ENCODE data around the gene VPS16.
A peak's percentile ranks its signal among the peaks of the same experiment; 100 is the strongest.

The VPS16 gene

GRCh38 chr20:2840138-2840966, at the start of gene VPS16, which contains the start of gene PCED1A:
VPS16 (plus strand) TSS chr20:2840745; CDS start chr20:2840775, 30 bp downstream.
PCED1A (minus strand) TSS chr20:2840655; CDS start chr20:2839912, 743 bp downstream.
- peak; percentile 77 for DNase-seq

DNA sequence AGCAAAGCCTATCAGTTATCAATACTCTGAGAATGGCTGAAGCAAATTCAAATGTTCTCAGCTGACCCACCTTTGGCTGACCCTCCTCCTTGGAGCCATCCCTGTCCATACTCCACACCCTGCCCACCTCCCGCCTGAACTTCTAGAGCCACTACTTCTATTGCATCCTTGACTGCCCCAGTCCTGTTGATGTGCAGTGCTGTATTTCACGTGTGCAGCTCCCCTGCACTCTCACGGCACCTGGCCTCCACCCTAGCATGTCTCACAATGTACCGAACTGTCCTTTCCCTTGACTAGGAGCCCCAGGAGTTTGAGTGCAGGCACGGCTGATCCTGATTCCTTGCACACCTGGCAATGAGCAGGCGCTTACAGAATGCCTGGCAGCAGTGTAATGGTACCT, 47.1 kb upstream of the VPS16 start:
- DNase-seq, result no peak

- DNase-seq, result no peak
Measured at GRCh38 chr20:2794202-2794748, 46.3 kb upstream of the VPS16 start.

DNA sequence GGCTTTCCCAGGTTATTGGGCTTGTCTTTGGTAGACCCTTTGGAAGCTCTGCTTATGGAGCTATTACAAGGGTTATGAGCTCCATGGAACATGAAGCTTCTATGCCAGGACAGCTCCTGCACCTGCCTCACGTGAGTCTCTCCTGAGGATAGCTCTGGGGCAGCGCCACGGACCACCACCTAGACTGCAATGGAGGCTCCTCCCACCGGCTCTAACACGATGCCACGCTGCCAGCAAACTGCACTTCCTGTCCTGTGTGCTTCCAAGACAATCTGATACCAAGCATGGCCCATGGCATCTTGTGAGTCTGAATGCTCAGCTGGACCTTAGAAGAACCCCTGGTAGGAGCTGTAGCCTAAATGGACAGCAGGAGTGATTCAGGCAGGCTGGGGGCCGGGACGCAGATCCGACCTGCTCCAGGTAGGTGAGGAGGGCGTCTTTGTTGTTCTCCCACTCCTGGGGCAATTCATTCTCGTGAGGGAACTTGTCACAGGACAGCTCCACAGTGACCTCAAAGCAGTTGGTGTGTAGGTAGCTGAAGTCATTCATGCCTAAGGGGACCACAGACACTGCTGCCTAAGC, 45.6 kb upstream of the VPS16 start:
- no peak for DNase-seq

DNA sequence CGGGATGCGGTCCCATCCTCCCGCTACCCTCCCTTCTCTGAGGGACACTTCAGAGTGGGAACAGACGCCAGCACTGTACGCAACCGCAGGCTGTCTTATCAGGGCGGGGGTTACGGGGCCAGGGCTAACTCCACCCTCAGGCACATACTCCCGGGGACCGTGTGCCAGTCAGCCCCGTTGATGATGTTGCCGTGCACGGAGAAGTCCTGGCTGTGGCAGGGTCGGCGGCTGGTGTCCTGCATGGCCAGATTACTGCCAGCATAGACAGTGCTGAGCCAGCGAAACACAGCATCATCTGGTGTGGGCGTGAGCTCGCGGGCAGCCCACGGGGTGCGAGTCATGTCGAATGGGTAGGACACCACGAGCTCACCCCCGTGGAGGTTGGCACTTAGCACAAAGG, 45.1 kb upstream of the VPS16 start:
- DNase-seq, result no peak

DNA sequence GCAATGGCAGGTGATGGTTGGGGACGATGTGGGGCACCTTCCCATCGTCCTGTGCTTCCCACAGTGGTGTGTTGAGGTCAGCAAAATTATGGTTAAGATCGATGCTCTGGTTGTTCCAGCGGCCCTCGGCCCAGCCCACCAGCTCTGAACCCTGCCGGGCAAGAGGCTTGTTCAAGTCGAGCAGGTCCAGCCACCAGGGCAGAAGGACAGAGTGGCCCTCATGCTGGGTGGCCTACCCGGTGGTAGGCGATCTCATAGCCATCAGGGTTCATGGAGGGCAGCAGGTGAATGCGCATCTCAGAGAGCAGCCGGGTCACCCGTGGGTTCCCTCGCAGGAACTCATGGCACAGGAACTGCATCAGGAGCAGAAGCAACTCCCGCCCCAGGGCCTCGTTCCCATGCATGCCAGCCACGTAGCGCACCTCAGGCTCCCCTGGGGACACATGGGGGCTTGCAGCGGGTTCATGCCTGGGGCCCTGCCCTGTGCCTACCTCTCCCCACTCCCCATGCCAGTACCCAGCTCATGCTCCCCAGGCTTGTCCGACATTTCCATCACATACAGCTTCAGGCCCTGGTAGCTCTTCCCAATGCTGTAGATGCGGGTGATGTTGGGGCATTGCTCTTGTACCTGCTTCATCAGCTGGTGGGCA, 44.4 kb upstream of the VPS16 start:
- no peak for DNase-seq

DNA sequence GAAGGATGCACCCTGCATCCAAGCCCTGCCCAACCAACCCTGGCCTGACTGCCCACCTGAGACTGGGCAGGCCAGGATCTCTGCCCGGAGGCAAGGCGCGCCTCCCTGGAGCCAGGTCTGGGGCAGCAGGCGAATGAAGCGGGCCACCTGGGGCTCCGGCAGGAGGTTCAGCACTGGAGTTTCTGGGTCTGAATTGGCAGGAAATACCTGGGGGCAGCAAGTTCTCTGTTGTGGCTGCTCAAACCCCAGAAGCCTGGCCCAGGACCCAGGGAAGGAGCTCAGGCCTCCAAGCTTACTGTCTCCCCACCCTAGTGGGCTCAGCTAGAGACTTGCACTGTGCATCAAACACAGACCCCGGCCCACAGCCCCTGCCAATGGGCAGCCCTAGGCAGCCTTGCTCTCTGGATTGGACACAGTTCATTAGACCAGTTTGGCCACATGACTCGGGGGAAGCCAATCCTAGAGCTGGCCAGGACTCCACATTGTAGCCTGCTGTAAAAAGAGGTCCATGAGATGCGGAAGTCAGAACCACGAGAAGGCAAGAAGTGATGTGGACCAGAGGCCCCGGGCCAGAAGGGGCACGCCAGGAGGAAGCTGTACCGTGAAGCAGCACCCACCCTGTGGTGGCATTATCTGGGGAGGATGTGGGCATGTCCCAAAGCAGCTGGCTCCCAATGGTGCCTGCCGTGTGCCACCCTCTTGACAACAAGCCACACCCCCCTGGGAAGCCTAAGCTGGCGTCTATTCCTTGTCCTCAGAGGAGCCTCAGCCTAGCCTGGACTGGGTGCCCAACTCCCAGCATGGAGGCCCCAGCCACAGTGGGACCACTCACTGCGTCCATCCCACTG, 43.2 kb upstream of the VPS16 start:
- DNase-seq, result no peak

DNA sequence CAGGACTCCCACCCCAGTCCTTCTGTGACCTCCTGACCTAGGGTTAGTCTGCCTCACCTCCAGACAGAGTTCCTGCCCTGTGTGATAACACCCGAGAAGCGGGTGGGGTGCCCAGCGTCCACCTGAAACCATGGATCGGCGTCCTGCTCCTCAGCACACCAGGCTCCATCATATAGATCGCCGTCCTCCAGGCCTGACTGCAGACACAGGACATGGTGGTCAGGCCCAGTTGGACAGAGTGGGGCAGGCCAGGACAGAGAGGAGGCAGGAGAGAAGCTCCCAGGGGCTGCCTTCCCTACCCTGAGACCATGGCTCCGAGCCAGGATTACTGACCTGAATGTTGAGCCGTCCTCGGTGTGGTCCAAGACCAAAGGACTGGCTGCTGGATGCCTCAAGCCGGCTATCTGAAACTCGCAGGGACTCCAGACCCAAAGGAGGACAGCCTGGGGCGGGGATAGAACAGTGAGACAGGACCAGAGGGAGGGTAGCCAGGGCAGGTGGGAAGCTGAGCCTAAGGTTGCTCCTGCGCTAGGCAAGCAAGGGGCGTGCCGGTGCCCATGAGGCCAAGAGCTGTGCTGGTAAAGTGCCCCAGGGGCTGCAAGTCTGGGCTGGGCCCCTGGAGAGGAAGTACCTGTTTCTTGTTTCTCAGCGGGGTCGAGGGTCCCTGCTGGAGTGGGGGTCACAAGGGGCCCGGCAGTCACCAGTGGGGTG, 42.3 kb upstream of the VPS16 start:
- no peak for DNase-seq

- DNase-seq, result no peak
Measured at GRCh38 chr20:2798814-2799213, 41.7 kb upstream of the VPS16 start.

DNA sequence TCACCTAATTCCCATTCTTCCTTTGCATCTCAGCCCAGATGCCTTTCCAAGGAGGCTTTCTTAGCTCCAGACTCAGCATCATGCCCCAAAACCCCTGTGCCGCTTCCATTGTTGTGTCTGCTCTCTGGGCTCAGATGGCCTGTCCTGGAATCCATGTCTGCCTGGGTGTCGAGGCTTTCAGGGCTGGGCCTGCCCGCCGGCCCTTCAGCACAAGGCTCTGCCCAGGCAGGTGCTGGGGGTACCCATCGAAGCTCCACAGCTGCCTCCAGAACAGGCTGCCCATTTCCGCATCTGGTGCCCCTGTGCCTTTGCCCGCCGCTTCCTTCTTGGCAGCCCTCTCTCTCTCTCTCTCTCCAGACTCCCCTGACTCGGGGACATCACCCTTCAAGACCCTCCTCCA, 41.3 kb upstream of the VPS16 start:
- no peak for DNase-seq

DNA sequence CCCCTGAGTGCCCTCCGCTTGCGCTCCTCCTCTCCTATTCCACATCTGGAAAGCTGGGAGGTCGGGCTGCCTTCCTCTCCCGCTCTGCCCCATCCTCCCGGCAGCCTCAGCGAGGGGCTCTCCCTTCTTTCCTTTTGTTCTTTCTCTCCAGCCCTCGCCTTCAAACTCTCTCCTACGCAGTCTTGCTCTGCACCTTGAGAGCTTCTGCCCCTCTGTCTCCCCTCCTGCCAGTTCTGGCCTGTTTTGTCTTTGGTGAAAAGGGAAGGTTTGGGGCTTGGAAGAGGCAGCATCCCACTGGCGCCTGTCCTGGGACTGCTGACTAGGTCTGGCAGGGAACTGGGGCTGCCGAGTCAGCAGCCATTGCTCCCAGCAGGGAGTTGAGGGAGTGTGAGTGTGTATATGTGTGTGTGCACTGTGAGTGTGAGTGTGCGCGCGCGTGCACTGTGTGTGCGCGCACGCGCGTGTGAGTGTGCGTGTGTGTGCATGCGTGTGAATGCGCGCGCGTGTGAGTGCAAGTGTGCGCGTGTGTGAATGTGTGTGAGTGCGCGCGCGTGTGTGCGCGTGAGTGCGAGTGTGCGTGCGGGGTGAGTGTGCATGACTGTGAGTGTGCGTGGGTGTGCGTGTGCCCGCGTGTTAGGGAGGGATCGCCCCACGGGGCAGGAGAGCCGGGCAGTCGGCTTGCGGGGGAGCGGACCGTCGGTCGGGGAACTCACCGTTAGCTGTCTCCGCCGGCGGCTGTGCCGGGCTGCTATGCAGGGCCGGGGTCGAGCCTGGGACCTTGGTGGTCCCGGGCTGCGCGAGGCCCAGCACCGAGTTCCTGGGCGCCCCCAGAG, 40.6 kb upstream of the VPS16 start:
- no peak for DNase-seq

- no peak for DNase-seq
Measured at GRCh38 chr20:2800521-2801285, 39.8 kb upstream of the VPS16 start, which contains the start of gene CPXM1. CPXM1 (minus strand) TSS chr20:2800627; CDS start chr20:2800572, 55 bp downstream.

GRCh38 chr20:2801286-2801728, 39.2 kb upstream of the VPS16 start:
- no peak for DNase-seq

- no peak for DNase-seq
Measured at GRCh38 chr20:2804041-2804828, 36.3 kb upstream of the VPS16 start.

DNA sequence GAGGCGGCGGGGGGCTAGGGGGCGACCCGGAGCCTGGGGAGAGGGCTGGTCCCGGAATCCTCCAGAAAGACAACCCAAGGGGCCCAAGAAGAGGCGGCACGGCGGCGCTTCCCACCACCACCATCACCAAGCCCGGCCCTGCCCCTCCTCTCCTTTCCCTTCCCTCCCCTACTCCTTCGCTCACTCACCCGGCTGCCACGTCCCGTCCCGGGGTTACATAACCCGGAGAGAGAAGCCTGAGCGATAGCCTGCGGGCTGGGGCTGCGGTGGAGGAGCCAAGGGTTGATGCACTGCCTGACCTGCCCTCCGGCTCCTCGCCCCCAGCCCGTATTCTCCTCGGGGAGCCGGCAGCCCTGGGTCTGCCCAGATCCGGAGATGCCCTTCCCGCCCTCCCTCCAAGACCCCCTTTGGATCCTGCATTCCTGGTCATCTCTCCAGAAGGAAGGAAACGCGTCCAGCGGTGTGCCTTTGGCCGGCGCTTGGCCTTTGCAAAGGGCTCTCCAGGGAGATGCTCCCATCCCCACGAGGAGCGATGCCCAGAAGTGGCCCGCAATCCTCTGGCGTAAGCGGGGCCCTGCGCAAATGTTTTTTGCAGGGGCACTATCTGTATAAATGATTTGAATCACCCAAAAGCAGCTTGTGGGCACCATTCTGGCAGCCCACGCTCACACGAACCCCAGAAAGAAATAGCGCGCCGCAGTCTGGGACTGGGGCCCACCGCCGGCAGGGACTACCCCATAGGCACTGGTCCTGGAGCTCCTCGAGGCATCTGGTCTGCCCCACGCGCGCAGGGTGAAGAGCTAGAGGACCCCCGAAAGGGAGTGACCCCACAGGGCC, 35.5 kb upstream of the VPS16 start:
- no peak for DNase-seq

GRCh38 chr20:2805689-2806350, 34.7 kb upstream of the VPS16 start:
- DNase-seq, result no peak

DNA sequence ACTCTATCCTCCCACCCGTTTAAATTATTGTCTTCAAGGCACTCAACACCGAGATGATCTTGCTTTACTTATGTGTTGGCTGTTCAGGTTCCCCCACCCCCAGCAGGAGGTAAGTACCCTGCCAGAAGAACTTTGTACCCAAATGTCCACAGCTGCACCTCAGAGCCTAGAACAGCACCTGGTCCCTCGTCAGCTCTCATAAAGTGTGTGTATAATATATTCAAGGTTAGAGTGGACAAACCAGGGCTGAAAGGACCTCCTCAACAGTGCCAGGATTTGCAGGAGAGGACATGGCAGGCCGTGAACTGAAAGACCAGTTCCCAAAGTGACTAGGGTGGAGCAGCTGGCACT, 34.2 kb upstream of the VPS16 start:
- DNase-seq, result no peak

DNA sequence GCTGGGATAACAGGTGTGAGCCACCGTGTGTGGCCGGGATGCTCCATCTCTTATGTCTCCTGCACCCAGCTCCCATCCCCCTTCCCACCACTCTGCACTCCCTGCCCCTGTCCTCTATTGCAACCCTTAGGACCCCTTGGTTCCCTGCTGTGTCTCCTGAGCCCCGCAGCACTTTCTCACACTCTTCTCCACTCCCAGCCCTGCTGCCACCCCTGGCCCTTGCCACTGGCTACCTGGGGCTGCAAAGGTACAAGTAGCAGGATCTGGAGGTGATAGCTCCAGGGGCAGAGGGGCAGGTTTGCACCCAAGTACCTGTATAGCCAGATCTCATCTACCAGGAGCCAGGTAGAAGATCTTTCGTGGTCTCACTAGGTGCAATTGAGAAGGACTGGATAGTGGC, 33.5 kb upstream of the VPS16 start:
- no peak for DNase-seq
